NOMO-1 treated with DMSO at 0.1 percent for 48 hours (cell line): ENCODE measurements around the gene HHATL.

Experiments
- DNase-seq: peaks from one replicate; lab custom pipeline; 2025; ENCODE audit not compliant: unreplicated experiment; lab: John Stamatoyannopoulos, UW

Gene HHATL

GRCh38 chr3:42702066-42702951 is at the start of gene HHATL:
Gene HHATL, minus strand, starts transcription at chr3:42702798. Its CDS starts 1,972 bp downstream, at chr3:42700826.
- DNase-seq = no peak

GRCh38 chr3:42751609-42752008 is 49.0 kb upstream of the HHATL start:
- no peak for DNase-seq

- DNase-seq = no peak
These were observed 48.2 kb upstream of the HHATL start for GRCh38 chr3:42750834-42751233.

- peak; percentile 49 for DNase-seq
These were observed 47.2 kb upstream of the HHATL start for GRCh38 chr3:42749753-42750231.

- DNase-seq = no peak
These were observed 46.6 kb upstream of the HHATL start for GRCh38 chr3:42749025-42749752.

- DNase-seq = no peak
These were observed 45.0 kb upstream of the HHATL start for GRCh38 chr3:42747581-42747980.

- no peak for DNase-seq
These were observed 44.2 kb upstream of the HHATL start for GRCh38 chr3:42746455-42747450.

GRCh38 chr3:42745776-42746454 is 43.3 kb upstream of the HHATL start:
- no peak for DNase-seq

GRCh38 chr3:42745291-42745745 is 42.7 kb upstream of the HHATL start:
- no peak for DNase-seq

GRCh38 chr3:42743204-42743995 is 40.8 kb upstream of the HHATL start:
- DNase-seq = no peak

- no peak for DNase-seq
These were observed 40.1 kb upstream of the HHATL start for GRCh38 chr3:42742688-42743087.

- DNase-seq = no peak
These were observed 39.7 kb upstream of the HHATL start for GRCh38 chr3:42742259-42742658.

- DNase-seq = no peak
These were observed 39.2 kb upstream of the HHATL start for GRCh38 chr3:42741796-42742195.

GRCh38 chr3:42739401-42740158 is 37.0 kb upstream of the HHATL start:
- DNase-seq = no peak

- no peak for DNase-seq
These were observed 33.9 kb upstream of the HHATL start for GRCh38 chr3:42736531-42736930.

GRCh38 chr3:42736081-42736480 is 33.5 kb upstream of the HHATL start:
- DNase-seq = no peak

GRCh38 chr3:42735615-42736014 is 33.0 kb upstream of the HHATL start:
- DNase-seq = no peak

- DNase-seq = no peak
These were observed 32.4 kb upstream of the HHATL start for GRCh38 chr3:42735019-42735418.
